Measurements from ENCODE around the gene MKI67.
"Not testable (repeated sequence)": the region's sequence is repeated elsewhere in the genome, so short reads cannot be mapped to it uniquely, and the experiment has no call there.

Gene MKI67

DNA sequence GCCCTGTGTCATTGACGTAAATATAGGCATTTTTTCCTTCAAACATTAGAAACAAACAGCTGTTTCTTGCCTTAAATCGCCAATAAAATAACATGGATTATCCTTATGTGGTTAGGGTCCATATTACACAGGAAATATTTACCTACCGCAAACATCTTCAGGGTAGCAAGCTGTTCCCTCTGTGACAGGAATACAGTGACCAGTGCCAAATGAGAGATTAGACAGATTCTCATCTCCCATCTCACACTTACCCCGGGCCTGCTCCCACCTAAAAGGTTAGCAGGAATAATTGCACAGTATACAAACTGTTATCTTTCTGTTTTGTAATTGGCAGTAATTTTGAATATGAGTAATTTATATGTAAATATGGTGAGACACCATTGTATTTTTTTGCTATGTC lies 16.5 kb downstream of the MKI67 start:
- no peak for DNase-seq (ENCODE audit: low read depth, low spot score)

DNA sequence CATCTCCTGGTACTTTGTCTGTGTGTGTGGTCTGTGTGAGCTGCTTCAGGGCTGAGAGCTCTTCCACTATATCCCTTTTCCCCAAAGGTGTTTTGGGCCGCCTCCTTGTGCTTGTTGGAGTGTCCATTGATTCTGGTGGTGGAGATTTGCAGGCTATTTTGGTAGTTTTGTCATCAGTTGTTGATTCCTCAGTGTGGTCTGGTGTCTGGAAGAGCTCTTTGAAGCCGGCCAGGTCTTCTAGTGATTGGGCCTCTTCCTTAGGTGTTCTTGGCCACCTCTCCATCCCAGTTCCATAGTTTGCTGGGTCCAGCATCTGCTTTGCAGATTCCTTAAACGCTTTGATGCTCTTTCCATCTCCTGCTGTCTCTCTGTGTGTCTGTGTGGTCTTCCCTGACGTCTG lies 20.8 kb downstream of the MKI67 start:
- DNase-seq (ENCODE audit: low read depth, low spot score) = no peak

GRCh38 chr10:128103229-128103714 lies 23.0 kb downstream of the MKI67 start:
- no peak for DNase-seq (ENCODE audit: low read depth, low spot score)

DNA sequence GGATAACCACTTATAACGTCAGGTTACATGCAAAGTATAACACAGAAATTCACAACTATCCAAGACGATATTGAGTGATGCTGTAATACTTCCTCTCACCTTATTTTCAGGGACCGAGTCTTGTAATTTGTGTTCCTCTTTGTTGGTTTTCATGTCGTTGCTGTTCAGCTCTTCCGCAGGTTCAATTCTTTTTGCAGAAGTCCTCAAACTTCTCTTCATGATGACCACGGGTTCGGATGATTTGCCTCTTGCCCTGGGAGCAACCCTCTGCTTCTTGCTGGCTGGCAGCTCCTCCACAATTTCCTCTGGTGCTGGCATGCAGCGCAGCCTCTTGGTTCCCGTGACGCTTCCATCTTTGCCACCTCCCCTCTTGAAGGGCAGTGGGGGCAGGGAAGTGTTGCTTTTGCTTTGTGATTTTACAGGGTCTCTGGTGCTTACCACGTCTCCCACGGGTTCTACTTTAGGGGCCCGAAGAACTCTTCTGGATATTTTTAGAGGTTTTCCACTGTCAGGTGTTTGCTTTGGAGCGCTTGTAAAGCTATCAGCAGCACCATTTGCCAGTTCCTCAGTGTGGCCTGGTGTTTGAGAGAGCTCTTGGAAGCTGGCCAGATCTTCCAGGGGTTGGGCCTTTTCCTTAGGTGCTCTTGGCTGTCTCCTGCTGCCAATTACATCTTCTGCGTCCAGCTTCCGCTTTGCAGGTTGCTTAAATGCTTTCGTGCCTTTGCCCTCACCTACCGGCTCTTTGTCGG lies 23.6 kb downstream of the MKI67 start:
- no peak for DNase-seq (ENCODE audit: low read depth, low spot score)

GRCh38 chr10:128101901-128102300 lies 24.3 kb downstream of the MKI67 start:
- no peak for DNase-seq (ENCODE audit: low read depth, low spot score)

GRCh38 chr10:128099901-128100300 lies 26.3 kb downstream of the MKI67 start:
- DNase-seq (ENCODE audit: low read depth, low spot score) = no peak

DNA sequence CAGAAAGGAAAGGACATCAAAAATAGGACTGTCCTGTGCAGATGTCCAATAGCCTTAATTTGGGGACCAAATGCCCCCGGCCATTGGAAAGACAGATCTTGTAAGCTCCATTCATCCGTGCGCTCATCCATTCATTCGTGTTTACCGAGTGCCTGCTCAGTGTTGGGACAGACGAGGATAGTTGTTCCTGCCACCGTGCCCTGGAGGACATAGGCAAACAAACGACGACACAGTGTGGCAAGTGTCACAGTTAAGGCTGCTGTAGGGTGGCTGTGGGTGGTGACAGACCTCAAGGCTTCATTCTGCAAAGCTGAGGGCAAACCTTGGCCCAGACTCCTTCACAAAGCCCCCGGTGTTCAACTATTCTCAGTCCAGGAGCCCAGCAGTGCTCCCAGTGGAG lies 27.6 kb downstream of the MKI67 start:
- DNase-seq (ENCODE audit: low read depth, low spot score) = no peak

GRCh38 chr10:128097783-128098182 lies 28.4 kb downstream of the MKI67 start:
- no peak for DNase-seq (ENCODE audit: low read depth, low spot score)

DNA sequence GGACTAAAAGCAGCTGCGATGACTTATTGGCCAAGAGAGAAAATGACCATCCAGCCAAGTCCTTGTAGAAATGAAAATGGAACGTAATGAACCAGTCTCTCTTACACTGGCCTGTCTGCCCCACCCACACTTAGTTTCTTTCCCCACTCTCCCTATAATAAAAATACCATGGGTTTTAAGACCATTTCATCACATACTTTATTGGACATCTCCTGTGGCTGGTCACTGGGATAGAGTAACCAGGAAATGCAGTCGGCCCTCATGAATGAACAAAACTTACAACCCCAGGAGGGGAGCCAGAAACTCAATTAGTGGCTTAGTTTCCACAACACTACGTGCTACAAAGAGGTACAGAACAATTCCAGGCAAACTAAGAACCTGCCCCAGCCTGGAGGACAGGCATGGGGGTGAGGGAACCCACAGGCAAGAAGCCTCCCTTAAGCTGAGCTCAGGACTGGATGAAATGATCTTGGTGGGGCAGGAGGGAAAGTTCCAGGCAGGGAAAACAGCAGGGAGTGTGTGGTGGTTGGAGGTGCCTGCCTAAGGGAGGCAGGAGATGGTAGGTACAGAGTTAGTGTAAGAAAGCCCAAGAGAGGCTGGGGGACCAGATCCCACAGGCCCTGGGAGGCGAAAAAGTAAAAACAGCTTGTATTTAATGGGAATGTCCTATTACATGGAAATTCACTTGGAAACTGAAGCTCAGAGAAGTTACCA lies 29.6 kb downstream of the MKI67 start:
- DNase-seq (ENCODE audit: low read depth, low spot score) = no peak

DNA sequence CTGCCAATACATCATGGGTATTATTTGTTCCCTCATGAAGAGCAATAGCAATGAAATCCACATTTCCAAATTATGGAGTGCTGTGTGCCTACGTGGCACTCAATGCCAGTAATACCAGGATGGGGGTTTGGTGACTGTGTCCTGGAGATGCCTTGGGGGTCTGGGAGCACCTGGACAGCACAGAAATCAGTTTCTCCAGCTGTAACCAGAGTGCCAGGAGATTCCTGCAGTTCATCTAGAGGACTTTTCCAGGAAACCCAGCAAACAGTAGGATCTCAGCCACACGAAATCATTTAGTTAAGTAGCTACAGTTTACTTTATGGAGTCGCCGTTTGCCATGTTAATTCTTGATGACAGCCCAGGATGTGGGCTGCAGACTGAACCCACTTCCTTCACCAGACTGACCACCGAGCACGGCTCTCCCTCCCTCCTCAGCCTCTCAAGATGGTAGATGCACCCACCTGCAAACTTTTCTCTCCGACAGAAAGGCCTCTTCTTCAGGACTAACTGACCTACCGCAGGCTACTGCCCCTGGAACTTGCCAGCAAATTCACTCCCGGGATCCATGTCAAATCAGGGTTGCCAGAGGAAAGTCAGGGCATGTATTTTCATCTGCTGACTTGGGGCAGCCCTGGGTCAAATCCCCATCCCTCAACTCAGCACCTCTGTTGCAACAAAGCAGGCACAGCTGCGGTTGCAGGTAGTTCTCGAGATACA lies 30.3 kb downstream of the MKI67 start:
- no peak for DNase-seq (ENCODE audit: low read depth, low spot score)

DNA sequence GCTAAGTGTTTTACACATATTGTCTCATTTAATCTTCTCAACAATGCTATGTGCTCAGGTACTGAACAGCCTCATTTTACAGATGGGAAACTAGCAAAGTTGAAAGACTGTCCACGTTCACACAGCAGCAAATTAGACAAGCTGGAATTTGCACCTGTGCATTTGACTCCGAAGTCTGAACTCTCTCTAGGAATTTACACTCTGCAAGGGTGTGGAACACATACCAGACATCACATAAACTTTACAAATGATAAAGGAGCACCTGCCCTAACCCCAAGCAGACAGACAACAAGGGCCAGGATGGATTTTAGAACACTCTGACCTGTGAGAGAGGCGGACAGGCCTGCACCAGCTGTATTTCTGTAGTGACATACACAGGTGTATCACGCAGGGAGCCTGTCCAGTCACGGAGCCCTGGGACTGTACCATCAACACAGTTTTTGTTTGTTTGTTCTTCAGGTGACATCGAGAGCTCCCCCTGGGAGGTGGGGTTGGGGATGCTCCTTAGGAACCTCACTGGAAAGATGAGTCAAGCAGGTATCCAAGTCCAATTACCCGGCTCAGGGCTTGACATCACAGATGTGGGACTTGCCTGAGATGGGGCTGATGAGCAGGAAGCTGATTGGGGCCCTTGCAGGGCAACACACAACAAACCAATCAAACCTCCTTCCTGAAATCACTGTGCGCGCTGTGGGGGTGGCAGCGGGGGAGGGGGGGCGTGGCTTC lies 31.0 kb downstream of the MKI67 start:
- DNase-seq (ENCODE audit: low read depth, low spot score) = no peak

- not testable (repeated sequence) for DNase-seq (ENCODE audit: low read depth, low spot score)
Observed at GRCh38 chr10:128094596-128094995, 31.6 kb downstream of the MKI67 start.

DNA sequence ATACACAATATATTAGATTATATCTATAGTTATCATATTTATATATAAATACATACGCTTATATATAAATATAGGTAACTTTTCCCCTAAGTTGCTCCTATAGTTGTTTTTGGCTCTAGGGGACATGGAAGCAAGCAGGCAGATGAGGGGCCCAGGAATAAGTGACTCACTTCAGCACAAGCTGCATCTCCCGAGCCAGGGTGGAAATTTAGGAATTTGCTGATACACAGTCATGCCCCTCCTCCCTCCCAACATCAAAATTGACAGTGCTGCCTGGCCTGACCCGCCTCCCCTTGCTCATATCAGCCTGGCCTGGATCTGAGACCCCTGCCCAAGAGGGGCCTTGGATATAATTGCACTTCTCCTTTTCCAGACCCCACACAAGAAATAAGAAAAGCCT lies 33.8 kb downstream of the MKI67 start:
- DNase-seq (ENCODE audit: low read depth, low spot score) = no peak

GRCh38 chr10:128091636-128092210 lies 34.5 kb downstream of the MKI67 start:
- DNase-seq (ENCODE audit: low read depth, low spot score) = no peak

GRCh38 chr10:128087884-128088709 lies 38.1 kb downstream of the MKI67 start:
- no peak for DNase-seq (ENCODE audit: low read depth, low spot score)

- no peak for DNase-seq (ENCODE audit: low read depth, low spot score)
Observed at GRCh38 chr10:128087146-128087883, 38.9 kb downstream of the MKI67 start.

GRCh38 chr10:128086003-128086863 lies 40.0 kb downstream of the MKI67 start:
- no peak for DNase-seq (ENCODE audit: low read depth, low spot score)

GRCh38 chr10:128084991-128085390 lies 41.2 kb downstream of the MKI67 start:
- DNase-seq (ENCODE audit: low read depth, low spot score) = no peak

- no peak for DNase-seq (ENCODE audit: low read depth, low spot score)
Observed at GRCh38 chr10:128084364-128084763, 41.9 kb downstream of the MKI67 start.
